OCI-LY1 (cell line): ENCODE measurements around the gene CT55.

Experiments used
- EZH2 ChIP-seq: fragments of 200-600 bp; sonication (generic), shearing (Covaris generic); IDR thresholded peaks from 2 replicates; pipeline ENCODE4 v1.8.0; 2017; ENCODE audit warnings: borderline replicate concordance, mixed run types, mild to moderate bottlenecking, antibody characterized with exemption, low read length, moderate library complexity, mixed read lengths
- TF ChIP-seq, protein P1 (sequence below): fragments of 200-600 bp; sonication (generic), shearing (Covaris generic); IDR thresholded peaks from 2 replicates; pipeline ENCODE4 v1.5.1; 2017; ENCODE audit warnings: mild to moderate bottlenecking, antibody characterized with exemption, low read length, moderate library complexity, mixed read lengths

DNA sequence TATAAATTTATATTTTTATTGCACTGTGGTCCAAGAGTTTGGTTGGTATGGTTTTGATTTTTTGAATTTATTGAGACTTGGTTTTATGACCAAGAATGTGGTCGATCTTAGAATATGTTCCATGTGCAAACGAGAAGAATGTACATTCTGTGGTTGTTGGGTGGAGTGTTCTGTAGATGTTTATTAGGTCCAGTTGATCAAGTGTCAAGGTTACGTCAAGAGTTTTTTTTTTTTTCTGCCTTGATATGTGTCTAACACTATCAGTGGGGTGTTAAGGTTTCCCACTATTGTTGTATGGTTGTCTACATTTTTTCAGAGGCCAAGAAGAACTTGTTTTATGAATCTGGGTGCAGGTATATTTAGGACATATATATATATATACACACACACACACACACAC, 61.6 kb downstream of the CT55 start:
- TF ChIP-seq, protein P1, sequence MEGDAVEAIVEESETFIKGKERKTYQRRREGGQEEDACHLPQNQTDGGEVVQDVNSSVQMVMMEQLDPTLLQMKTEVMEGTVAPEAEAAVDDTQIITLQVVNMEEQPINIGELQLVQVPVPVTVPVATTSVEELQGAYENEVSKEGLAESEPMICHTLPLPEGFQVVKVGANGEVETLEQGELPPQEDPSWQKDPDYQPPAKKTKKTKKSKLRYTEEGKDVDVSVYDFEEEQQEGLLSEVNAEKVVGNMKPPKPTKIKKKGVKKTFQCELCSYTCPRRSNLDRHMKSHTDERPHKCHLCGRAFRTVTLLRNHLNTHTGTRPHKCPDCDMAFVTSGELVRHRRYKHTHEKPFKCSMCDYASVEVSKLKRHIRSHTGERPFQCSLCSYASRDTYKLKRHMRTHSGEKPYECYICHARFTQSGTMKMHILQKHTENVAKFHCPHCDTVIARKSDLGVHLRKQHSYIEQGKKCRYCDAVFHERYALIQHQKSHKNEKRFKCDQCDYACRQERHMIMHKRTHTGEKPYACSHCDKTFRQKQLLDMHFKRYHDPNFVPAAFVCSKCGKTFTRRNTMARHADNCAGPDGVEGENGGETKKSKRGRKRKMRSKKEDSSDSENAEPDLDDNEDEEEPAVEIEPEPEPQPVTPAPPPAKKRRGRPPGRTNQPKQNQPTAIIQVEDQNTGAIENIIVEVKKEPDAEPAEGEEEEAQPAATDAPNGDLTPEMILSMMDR: no peak
- no peak for TF ChIP-seq EZH2
